SK-N-SH (cell line): ENCODE measurements around the gene ZNF777. TPM values are rescaled to one million over a fixed set of nuclear protein-coding genes. Genes with fewer than 3 reads are reported as not detected.

Experiments used
- CTCF ChIA-PET: fragments of 300-600, 350-600 bp; formaldehyde crosslinking; extraction: SDS; loops from one replicate; lab custom pipeline; 2021; lab: Yijun Ruan, JAX
- POLR2A ChIA-PET: fragments of 350-600 bp; sonication (Branson Sonifier 250); formaldehyde crosslinking; extraction: SDS; loops from one replicate; lab custom pipeline; 2020; ENCODE audit warnings: antibody characterized with exemption, inconsistent platforms; lab: Yijun Ruan, JAX
- DNase-seq: peaks from one replicate; pipeline ENCODE4 v3.0.0; 2012
- H2AFZ ChIP-seq: fragments of 200-600 bp; sonication (generic); 2 replicates; pipeline ENCODE4 v1.8.1; 2016; ENCODE audit warnings: antibody characterized with exemption, mild to moderate bottlenecking, low read depth
- H3F3A ChIP-seq: fragments of 200-600 bp; sonication (generic); replicated peaks from 2 replicates; pipeline ENCODE3; 2016; ENCODE audit warnings: antibody characterized with exemption, mild to moderate bottlenecking; ENCODE audit not compliant: insufficient read depth
- H3K27ac ChIP-seq, 2 experiments: fragments of 200-500 bp in 1 of 2; fragments of 200-600 bp in 1 of 2; sonication (Bioruptor generic) in 1 of 2; sonication (generic), shearing (Covaris generic) in 1 of 2; 2 replicates each; pipeline versions ENCODE4 v1.5.1 to v1.6.1; 2014 to 2016; ENCODE audit warnings: low read depth in 2 of 2, inconsistent platforms in 1 of 2, low read length in 1 of 2, mild to moderate bottlenecking in 1 of 2, mixed read lengths in 1 of 2
- H3K27me3 ChIP-seq: fragments of 200-600 bp; sonication (generic), shearing (Covaris generic); 2 replicates; pipeline ENCODE4 v1.6.1; 2016; ENCODE audit warnings: mixed run types; ENCODE audit not compliant: insufficient read depth
- H3K36me3 ChIP-seq, 2 experiments: fragments of 200-500 bp in 1 of 2; fragments of 200-600 bp in 1 of 2; sonication (Bioruptor generic) in 1 of 2; sonication (generic) in 1 of 2; replicated peaks in 1 of 2; 2 replicates each; pipeline versions ENCODE3 to v1.5.1; 2014 to 2016; ENCODE audit warnings: low read length in 1 of 2, mild to moderate bottlenecking in 1 of 2; ENCODE audit not compliant: insufficient read depth in 2 of 2, control insufficient read depth in 1 of 2
- H3K4me1 ChIP-seq, 2 experiments: fragments of 200-500 bp in 1 of 2; fragments of 200-600 bp in 1 of 2; sonication (Bioruptor generic) in 1 of 2; sonication (generic), shearing (Covaris generic) in 1 of 2; 2 replicates each; pipeline versions ENCODE4 v1.5.1 to v1.6.1; 2014 to 2016; ENCODE audit warnings: low read depth in 1 of 2, low read length in 1 of 2, mixed run types in 1 of 2; ENCODE audit not compliant: insufficient read depth in 2 of 2, control insufficient read depth in 1 of 2
- H3K4me2 ChIP-seq: fragments of 200-600 bp; sonication (generic), shearing (Covaris generic); 2 replicates; pipeline ENCODE4 v1.6.1; 2017; ENCODE audit warnings: mixed run types
- H3K4me3 ChIP-seq, 2 experiments: fragments of 200-500 bp in 1 of 2; fragments of 200-600 bp in 1 of 2; sonication (Bioruptor generic) in 1 of 2; sonication (generic), shearing (Covaris generic) in 1 of 2; 2 replicates each; pipeline versions ENCODE4 v1.5.1 to v1.8.1; 2014 to 2016; ENCODE audit warnings: low read depth in 2 of 2, inconsistent platforms in 1 of 2, low read length in 1 of 2, mild to moderate bottlenecking in 1 of 2, mixed read lengths in 1 of 2, moderate library complexity in 1 of 2
- H3K79me2 ChIP-seq: fragments of 200-600 bp; sonication (generic); 2 replicates; pipeline ENCODE4 v1.8.1; 2017; ENCODE audit warnings: mild to moderate bottlenecking; ENCODE audit not compliant: insufficient read depth
- H3K9ac ChIP-seq: fragments of 200-600 bp; sonication (generic); 2 replicates; pipeline ENCODE4 v1.6.1; 2017; ENCODE audit warnings: mixed run types
- H3K9me2 ChIP-seq: fragments of 200-600 bp; sonication (generic); 2 replicates; pipeline ENCODE4 v1.6.1; 2017; ENCODE audit warnings: mixed run types
- H3K9me3 ChIP-seq: fragments of 200-600 bp; sonication (generic); 2 replicates; pipeline ENCODE4 v1.6.1; 2017; ENCODE audit warnings: mixed run types, mild to moderate bottlenecking, moderate library complexity
- H4K20me1 ChIP-seq: fragments of 200-600 bp; sonication (generic); 2 replicates; pipeline ENCODE4 v1.6.1; 2017; ENCODE audit warnings: mild to moderate bottlenecking, mixed run types; ENCODE audit not compliant: insufficient read depth
- FOXM1 ChIP-seq: IDR thresholded peaks from 2 replicates; pipeline ENCODE4 v1.4.0; 2012; ENCODE audit warnings: low read depth, mild to moderate bottlenecking
- GABPA ChIP-seq: IDR thresholded peaks from 2 replicates; pipeline ENCODE4 v1.4.0; 2012; ENCODE audit warnings: low read depth, mild to moderate bottlenecking
- JUND ChIP-seq: IDR thresholded peaks from 2 replicates; pipeline ENCODE4 v1.4.0; 2012
- MAX ChIP-seq: IDR thresholded peaks from 2 replicates; pipeline ENCODE4 v1.4.0; 2012; ENCODE audit warnings: low read depth
- MEF2A ChIP-seq: IDR thresholded peaks from 2 replicates; pipeline ENCODE4 v1.4.0; 2012; ENCODE audit warnings: low read depth, borderline replicate concordance
- MXI1 ChIP-seq: IDR thresholded peaks from 2 replicates; pipeline ENCODE4 v1.6.1; 2012; ENCODE audit warnings: mild to moderate bottlenecking, low read depth, low read length, improper control_type of control experiment
- NFIC ChIP-seq: IDR thresholded peaks from 2 replicates; pipeline ENCODE4 v1.4.0; 2012; ENCODE audit warnings: borderline replicate concordance
- PBX3 ChIP-seq: IDR thresholded peaks from 2 replicates; pipeline ENCODE4; 2012
- RAD21 ChIP-seq: IDR thresholded peaks from 2 replicates; pipeline ENCODE4 v1.6.1; 2012; ENCODE audit warnings: mild to moderate bottlenecking, low read length
- RCOR1 ChIP-seq: fragments of 150-350 bp; IDR thresholded peaks from 2 replicates; pipeline ENCODE4 v1.6.1; 2017; ENCODE audit warnings: antibody characterized with exemption, low read length
- REST ChIP-seq: IDR thresholded peaks from 2 replicates; pipeline ENCODE4 v1.6.1; 2012; ENCODE audit warnings: mild to moderate bottlenecking, low read depth, low read length, moderate library complexity
- TAF1 ChIP-seq: IDR thresholded peaks from 2 replicates; pipeline ENCODE4 v1.6.1; 2012; ENCODE audit warnings: low read depth, mild to moderate bottlenecking, low read length, moderate library complexity, borderline replicate concordance
- TCF12 ChIP-seq: IDR thresholded peaks from 2 replicates; pipeline ENCODE4 v1.4.0; 2012
- TEAD4 ChIP-seq: IDR thresholded peaks from 2 replicates; pipeline ENCODE4 v1.4.0; 2012; ENCODE audit warnings: mild to moderate bottlenecking, borderline replicate concordance; ENCODE audit not compliant: insufficient read depth
- ZBTB33 ChIP-seq: IDR thresholded peaks from 2 replicates; pipeline ENCODE4 v1.4.0; 2012; ENCODE audit warnings: low read depth, borderline replicate concordance
- WGBS: methylation state at CpG from one replicate; pipeline ENCODE4 v1.1.6; 2017; ENCODE audit warnings: low lambda C conversion rate; 5-methylcytosine and 5-hydroxymethylcytosine counted together
- polyA plus RNA-seq, 3 experiments: library from polyadenylated mRNA; depleted of rRNA; stranded (reverse); fragments of >200 nt; gene quantifications; 2 replicates each; pipeline ENCODE4 v1.2.3, GENCODE V29; 2012

Gene ZNF777
- polyA plus RNA-seq, 1 of the 3 experiments (the other 2 are of a cell fraction): 6.2 TPM

- Histone ChIP-seq H3K9me2 (no peaks in the 10 kb centered on the region), H3K4me3 (peak overlapping the region; percentile 93 to 97), H3K9me3 (no peaks in the 10 kb centered on the region), H2AFZ (no peak overlapping the region), H3K9ac (peak overlapping the region; percentile 80; the same call in 1 of the 2 replicates), H3F3A (peaks cover 5% of the 10 kb centered on the region), H3K79me2 (peaks cover 27% of the 10 kb centered on the region), H4K20me1 (peaks cover 18% of the 10 kb centered on the region), H3K27ac (peak overlapping the region in 1 of 2 experiments; percentile 56; a peak in 2 of 4 replicates)
- peak; percentile 61 for DNase-seq
- WGBS: 51% methylated on average over 12 of the region's 13 CpGs
- TF ChIP-seq FOXM1 (no peak), TEAD4 (no peak), RCOR1 (no peak), RAD21 (no peak), TAF1 (peak; percentile 20; the same call in 1 of the 2 replicates), GABPA (no peak), MEF2A (no peak), NFIC (peak; percentile 71), TCF12 (no peak)
- TF ChIP-seq, all 33 proteins: peak for 2
- H3K27me3 ChIP-seq: no peaks in the 10 kb centered on the region
- ChIA-PET POLR2A (interaction anchor here (0.6 to 1.3 kb wide), 4 partner anchors 16 to 210 kb away, joined by 3 to 4 read pairs (median 3); no protein-coding TSS in a partner anchor), CTCF (interaction anchor here (0.6 to 2.7 kb wide), 17 partner anchors 9 to 349 kb away, joined by 3 to 16 read pairs (median 4); partner anchors contain the start of genes ZNF398, ZNF777 and ZNF783)
- peak overlapping the region; percentile 91 for H3K4me2 ChIP-seq
- peaks cover 10 to 12% of the 10 kb centered on the region in 2 experiments for H3K4me1 ChIP-seq
- peaks cover 26 to 31% of the 10 kb centered on the region in 2 experiments for H3K36me3 ChIP-seq
Measured at GRCh38 chr7:149495785-149496641, 35.2 kb upstream of the ZNF777 start.

GRCh38 chr7:149494738-149495368 lies 34.0 kb upstream of the ZNF777 start:
- CTCF ChIA-PET: interaction anchor here (0.6 to 2.7 kb wide), 12 partner anchors 8 to 354 kb away, joined by 3 to 16 read pairs (median 4); partner anchors contain the start of genes ZNF398, ZNF777 and ZNF783
- Histone ChIP-seq H3K9ac (no peak overlapping the region), H3K79me2 (peaks cover 27% of the 10 kb centered on the region), H3K36me3 (peaks cover 26 to 43% of the 10 kb centered on the region in 2 experiments), H3K4me3 (no peak overlapping the region), H3K9me3 (no peaks in the 10 kb centered on the region), H3K4me2 (peak overlapping the region; percentile 91), H3K27me3 (no peaks in the 10 kb centered on the region), H3K4me1 (peaks cover 10 to 12% of the 10 kb centered on the region in 2 experiments), H3K27ac (no peak overlapping the region), H4K20me1 (peaks cover 18% of the 10 kb centered on the region), H3K9me2 (no peaks in the 10 kb centered on the region), H3F3A (peaks cover 5% of the 10 kb centered on the region), H2AFZ (no peak overlapping the region)
- POLR2A ChIA-PET: no interaction called here
- TF ChIP-seq MXI1: no peak
- no peak for TF ChIP-seq MAX
- no peak for TF ChIP-seq ZBTB33
- no peak for TF ChIP-seq JUND
- TF ChIP-seq REST: no peak
- TF ChIP-seq PBX3: no peak
- WGBS: 89% methylated on average over 6 of the region's 6 CpGs
- no peak for DNase-seq
